K562 (cell line): ENCODE results near the gene PACC1. TPM values are rescaled to one million over a fixed set of nuclear protein-coding genes. Genes with fewer than 3 reads are reported as not detected.
A peak's percentile ranks its signal among the peaks of the same experiment; 100 is the strongest.

Experiments used
- ATAC-seq: fragments of 200-7000 bp; cut with Tn5 transposase; 3 replicates; pipeline ENCODE4 v1.9.1; 2020; ENCODE audit warnings: moderate library complexity
- BruUV-seq: library from RNA; stranded (reverse); fragments of 400-500 nt; replicated peaks from 2 replicates; lab custom pipeline; 2021; lab: Mats Ljungman, UMichigan
- CTCF ChIA-PET: fragments of 300-600 bp; formaldehyde crosslinking; extraction: SDS; loops from one replicate; lab custom pipeline; 2021; ENCODE audit warnings: low intra/inter-chr PET ratio; lab: Yijun Ruan, JAX
- POLR2A ChIA-PET: fragments of 300-600, 350-650 bp; sonication (Branson Sonifier 250); formaldehyde crosslinking; extraction: SDS; loops from one replicate; lab custom pipeline; 2021; ENCODE audit warnings: antibody characterized with exemption, inconsistent platforms; lab: Yijun Ruan, JAX
- DNase-seq, 4 experiments: peaks; one replicate each; pipeline versions ENCODE4 v3.0.0 to v3.0.0-alpha.2; 2011 to 2018; ENCODE audit warnings: low spot score in 3 of 4, mixed read lengths in 3 of 4; ENCODE audit errors: extremely low read depth in 1 of 4
- FAIRE-seq: peaks from 2 replicates; lab custom pipeline; 2011; peaks lifted over from hg19 to GRCh38; lab: Jason Lieb, UNC
- H2AFZ ChIP-seq: 2 replicates; pipeline ENCODE4 v1.6.0; 2011; ENCODE audit warnings: low read depth, low read length, control low read depth, inconsistent platforms
- H3K27ac ChIP-seq: fragments of 200-600 bp; 3 replicates; pipeline ENCODE4 v1.8.0; 2011; ENCODE audit warnings: low read depth, mild to moderate bottlenecking, control low read depth, inconsistent platforms, low read length, moderate library complexity, mixed read lengths; ENCODE audit errors: extremely low read depth
- H3K27me3 ChIP-seq, 2 experiments: fragments of 300-600 bp in 1 of 2; 2 replicates in 1 of 2; 3 replicates in 1 of 2; pipeline versions ENCODE4 v1.6.0 to v1.8.0; 2011; ENCODE audit warnings: inconsistent platforms in 2 of 2, low read length in 2 of 2, mild to moderate bottlenecking in 1 of 2, mixed read lengths in 1 of 2, moderate library complexity in 1 of 2; ENCODE audit not compliant: control insufficient read depth in 2 of 2, insufficient read depth in 2 of 2
- H3K36me3 ChIP-seq: fragments of 300-600 bp; 3 replicates; pipeline ENCODE4 v1.8.0; 2011; ENCODE audit warnings: mild to moderate bottlenecking, low read length, inconsistent platforms; ENCODE audit not compliant: control insufficient read depth, insufficient read depth
- H3K4me1 ChIP-seq, 2 experiments: fragments of 200-600 bp in 1 of 2; replicated peaks in 1 of 2; 2 replicates in 1 of 2; 3 replicates in 1 of 2; pipeline versions ENCODE4 v1.5.1 to v1.8.0; 2011; ENCODE audit warnings: inconsistent platforms in 2 of 2, low read length in 2 of 2, mild to moderate bottlenecking in 1 of 2, mixed read lengths in 1 of 2, moderate library complexity in 1 of 2; ENCODE audit not compliant: control insufficient read depth in 2 of 2, insufficient read depth in 2 of 2
- H3K4me2 ChIP-seq: 2 replicates; pipeline ENCODE4 v1.6.1; 2011; ENCODE audit warnings: low read length, control low read depth, inconsistent platforms, mixed read lengths; ENCODE audit not compliant: insufficient read depth
- H3K4me3 ChIP-seq: fragments of 200-600 bp; sonication (generic), shearing (Covaris generic); 2 replicates; pipeline ENCODE4 v1.5.1; 2016; ENCODE audit warnings: control low read depth, inconsistent platforms
- H3K79me2 ChIP-seq: fragments of 200-600 bp; 3 replicates; pipeline ENCODE4 v1.8.0; 2011; ENCODE audit warnings: low read length, inconsistent platforms; ENCODE audit not compliant: control insufficient read depth, insufficient read depth
- H3K9ac ChIP-seq, 2 experiments: 2 replicates each; pipeline versions ENCODE4 v1.6.0 to v1.6.1; 2011; ENCODE audit warnings: low read depth in 2 of 2, low read length in 2 of 2, control low read depth in 1 of 2, inconsistent platforms in 1 of 2, mild to moderate bottlenecking in 1 of 2, mixed read lengths in 1 of 2; ENCODE audit not compliant: insufficient read depth in 1 of 2
- H3K9me1 ChIP-seq: one replicate; pipeline ENCODE4 v1.6.0; 2011; ENCODE audit warnings: inconsistent platforms, mild to moderate bottlenecking, low read length, moderate library complexity; ENCODE audit not compliant: control insufficient read depth, insufficient read depth
- H3K9me3 ChIP-seq: replicated peaks from 2 replicates; pipeline ENCODE4 v1.5.1; 2011; ENCODE audit warnings: low read depth, low read length, inconsistent platforms; ENCODE audit not compliant: control insufficient read depth, insufficient read depth
- H4K20me1 ChIP-seq: replicated peaks from 2 replicates; pipeline ENCODE4 v1.6.1; 2011; ENCODE audit warnings: low read length, inconsistent platforms, mixed read lengths; ENCODE audit not compliant: control insufficient read depth, insufficient read depth
- CCNT2 ChIP-seq: IDR thresholded peaks from 2 replicates; pipeline ENCODE4 v1.6.1; 2011; ENCODE audit warnings: borderline replicate concordance, low read depth, mild to moderate bottlenecking, moderate library complexity, mixed read lengths, low read length; ENCODE audit not compliant: insufficient read length; ENCODE audit errors: extremely low read depth
- ELF1 ChIP-seq: fragments of 200-800 bp; sonication (Bioruptor generic); IDR thresholded peaks from 2 replicates; pipeline ENCODE4 v1.6.1; 2016; ENCODE audit warnings: missing genetic modification characterization, missing compliant biosample characterization
- ILF3 ChIP-seq: fragments of 450-650 bp; IDR thresholded peaks from 2 replicates; pipeline ENCODE4 v1.6.1; 2018; ENCODE audit warnings: antibody characterized with exemption, mild to moderate bottlenecking, moderate library complexity, borderline replicate concordance
- MEIS2 ChIP-seq: fragments of 450-650 bp; IDR thresholded peaks from 2 replicates; pipeline ENCODE4 v1.6.1; 2014; ENCODE audit warnings: mild to moderate bottlenecking; ENCODE audit not compliant: partially characterized antibody
- PATZ1 ChIP-seq: fragments of 250-450 bp; sonication (Bioruptor Pico); IDR thresholded peaks from 2 replicates; pipeline ENCODE4 v1.5.0; 2020; ENCODE audit warnings: mild to moderate bottlenecking, borderline replicate concordance
- PHF20 ChIP-seq: fragments of 450-650 bp; IDR thresholded peaks from 2 replicates; pipeline ENCODE4 v1.6.1; 2018; ENCODE audit not compliant: partially characterized antibody
- POLR2AphosphoS5 ChIP-seq: IDR thresholded peaks from 2 replicates; pipeline ENCODE4 v1.6.1; 2011; ENCODE audit warnings: mild to moderate bottlenecking, low read depth, low read length, moderate library complexity; ENCODE audit not compliant: control insufficient read depth, insufficient read depth
- PTTG1 ChIP-seq: fragments of 450-650 bp; IDR thresholded peaks from 2 replicates; pipeline ENCODE4 v1.6.1; 2016; ENCODE audit warnings: low read depth, mild to moderate bottlenecking, missing genetic modification characterization, missing compliant biosample characterization
- SIN3A ChIP-seq, 2 experiments: fragments of 150-350 bp in 1 of 2; IDR thresholded peaks; 2 replicates each; pipeline ENCODE4 v1.6.1; 2011 to 2016; ENCODE audit warnings: borderline replicate concordance in 2 of 2, low read depth in 2 of 2, low read length in 2 of 2, mild to moderate bottlenecking in 2 of 2, moderate library complexity in 2 of 2; ENCODE audit not compliant: control insufficient read depth in 1 of 2
- ZBTB11 ChIP-seq, 3 experiments: fragments of 200-800 bp in 1 of 3; fragments of 250-450 bp in 1 of 3; fragments of 450-650 bp in 1 of 3; sonication (Bioruptor Pico) in 1 of 3; sonication (Bioruptor generic) in 1 of 3; formaldehyde crosslinking in 1 of 3; IDR thresholded peaks; 2 replicates each; pipeline versions ENCODE4 v1.6.1 to v1.8.0; 2016 to 2022; ENCODE audit warnings: mild to moderate bottlenecking in 2 of 3, missing genetic modification characterization in 2 of 3, missing compliant biosample characterization in 1 of 3, moderate library complexity in 1 of 3
- ZNF12 ChIP-seq: sonication (generic); formaldehyde crosslinking; IDR thresholded peaks from 2 replicates; pipeline ENCODE4 v1.4.0; 2020; ENCODE audit warnings: mild to moderate bottlenecking, missing genetic modification reagents
- ZNF133 ChIP-seq: fragments of 250-450 bp; sonication (Bioruptor Pico); IDR thresholded peaks from 2 replicates; pipeline ENCODE4 v1.4.0; 2020; ENCODE audit warnings: mild to moderate bottlenecking
- ZNF586 ChIP-seq: fragments of 450-650 bp; formaldehyde crosslinking; conservative IDR thresholded peaks from 2 replicates; pipeline ENCODE4 v1.4.0; 2020; ENCODE audit warnings: mild to moderate bottlenecking, moderate library complexity
- WGBS: fragments of 100-300 bp; shearing (Covaris generic); methylation state at CpG from one replicate; pipeline ENCODE4 v1.1.6; 2016; ENCODE audit warnings: low coverage, mixed read lengths; ENCODE audit not compliant: insufficient coverage; ENCODE audit errors: missing lambda C conversion rate; 5-methylcytosine and 5-hydroxymethylcytosine counted together
- in situ Hi-C: fragments of 300-500 bp; cut with MboI; formaldehyde crosslinking; loops from 4 replicates; pipeline ENCODE4 v1.15.0; 2018; ENCODE audit warnings: inconsistent platforms, mixed read lengths
- intact Hi-C: fragments of 100-400 bp; cut with micrococcal nuclease; formaldehyde crosslinking; loops from 2 replicates; pipeline ENCODE4 v1.14.2; 2022
- polyA plus RNA-seq, 8 experiments: library from polyadenylated mRNA; depleted of rRNA in 4 of 8; stranded (reverse) in 5 of 8; unstranded in 3 of 8; fragments of >200 nt; fragmentation: Nextera tagmentation in 2 of 8; fragmentation: Illumina TruSeq in 1 of 8; extraction: Ambion mirVana in 2 of 8; extraction: Trizol in 1 of 8; gene quantifications; 2 replicates each; pipeline versions ENCODE4 v1.2.1 to v1.2.3, GENCODE V29; 2011 to 2014; ENCODE audit warnings: inconsistent platforms in 1 of 8, missing spikeins in 1 of 8
- total RNA-seq, 7 experiments: library from RNA; depleted of rRNA in 6 of 7; stranded (reverse); fragments of >200 nt in 6 of 7; fragmentation: Illumina TruSeq in 2 of 7; extraction: Trizol in 2 of 7; gene quantifications; 2 replicates each; pipeline versions ENCODE4 v1.2.1 to v1.2.3, GENCODE V29; 2011 to 2021; ENCODE audit warnings: low replicate concordance in 1 of 7
- TF ChIP-seq, protein P1 (sequence below): sonication (generic); formaldehyde crosslinking; IDR thresholded peaks from 2 replicates; pipeline ENCODE4 v1.8.0; 2022; ENCODE audit warnings: mild to moderate bottlenecking, missing genetic modification reagents

The PACC1 gene
- total and polyA plus RNA-seq, 9 of the 15 experiments (the other 6 are each of a cell fraction or from before 2014, with no cell fraction given): 7.1 to 19.3 (median 14.9) TPM

DNA sequence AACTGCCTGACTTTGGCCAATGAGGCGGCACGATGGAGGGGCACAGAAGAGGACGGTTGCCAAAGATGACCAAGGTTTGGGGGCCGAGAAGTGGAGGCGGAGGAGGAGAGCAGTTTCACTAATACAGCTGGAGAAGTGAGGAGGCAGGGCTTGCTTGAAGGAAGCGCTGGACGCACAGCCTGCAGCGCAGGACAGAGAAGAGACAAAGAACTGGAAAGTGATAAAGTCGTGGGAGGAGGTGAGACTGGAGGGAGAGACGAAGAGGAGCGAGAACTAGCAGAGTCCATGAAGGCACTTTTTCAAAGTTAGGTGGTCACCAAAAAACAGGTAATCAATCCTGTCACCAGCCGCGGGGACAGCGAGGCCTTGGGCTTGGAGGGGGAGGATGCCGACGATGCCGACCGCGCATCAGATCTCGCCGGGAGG, 771 bp downstream of the PACC1 start:
- Histone ChIP-seq H3K9me1 (no peaks in the 10 kb centered on the region), H3K9ac (peak overlapping the region; percentile 54 to 91; a peak in 3 of 4 replicates), H3K36me3 (peaks cover 35% of the 10 kb centered on the region; the same call in 2 of the 3 replicates), H3K4me3 (peak overlapping the region; percentile 72), H3K4me1 (peaks cover 23 to 35% of the 10 kb centered on the region in 2 experiments), H3K27me3 (no peaks in the 10 kb centered on the region), H3K9me3 (no peaks in the 10 kb centered on the region), H3K79me2 (peaks cover 14% of the 10 kb centered on the region), H2AFZ (peak overlapping the region; percentile 86), H4K20me1 (peaks cover 9% of the 10 kb centered on the region), H3K4me2 (peak overlapping the region; percentile 89), H3K27ac (no peak overlapping the region)
- no TSS peak for BruUV-seq
- peak in 2 of 4 experiments; percentile 62 to 70 for DNase-seq
- in situ Hi-C loops: no loop called here
- ChIA-PET CTCF (no interaction called here), POLR2A (no interaction called here)
- intact Hi-C loops: loop anchor here (2.0 kb wide), 1 partner anchor 19 kb away; the partner anchor contains the start of gene NENF
- no peak for FAIRE-seq
- peak; percentile 68 for ATAC-seq
- 15% methylated on average over 21 of the region's 21 CpGs for WGBS
- TF ChIP-seq MEIS2: peak; percentile 43
- TF ChIP-seq ELF1: no peak
- no peak for TF ChIP-seq ILF3
- TF ChIP-seq ZNF586: no peak
- TF ChIP-seq PATZ1 (CRISPR knock-in tag): no peak
- peak; percentile 47 for TF ChIP-seq PHF20
- TF ChIP-seq ZNF133 (CRISPR knock-in tag): no peak
- TF ChIP-seq, protein P1, sequence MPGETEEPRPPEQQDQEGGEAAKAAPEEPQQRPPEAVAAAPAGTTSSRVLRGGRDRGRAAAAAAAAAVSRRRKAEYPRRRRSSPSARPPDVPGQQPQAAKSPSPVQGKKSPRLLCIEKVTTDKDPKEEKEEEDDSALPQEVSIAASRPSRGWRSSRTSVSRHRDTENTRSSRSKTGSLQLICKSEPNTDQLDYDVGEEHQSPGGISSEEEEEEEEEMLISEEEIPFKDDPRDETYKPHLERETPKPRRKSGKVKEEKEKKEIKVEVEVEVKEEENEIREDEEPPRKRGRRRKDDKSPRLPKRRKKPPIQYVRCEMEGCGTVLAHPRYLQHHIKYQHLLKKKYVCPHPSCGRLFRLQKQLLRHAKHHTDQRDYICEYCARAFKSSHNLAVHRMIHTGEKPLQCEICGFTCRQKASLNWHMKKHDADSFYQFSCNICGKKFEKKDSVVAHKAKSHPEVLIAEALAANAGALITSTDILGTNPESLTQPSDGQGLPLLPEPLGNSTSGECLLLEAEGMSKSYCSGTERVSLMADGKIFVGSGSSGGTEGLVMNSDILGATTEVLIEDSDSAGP (CRISPR knock-in tag): no peak
- TF ChIP-seq SIN3A (IDR thresholded peaks at IDR 0.05; ENCODE audit: borderline replicate concordance in 2 of 2, control insufficient read depth in 1 of 2, low read depth in 2 of 2, low read length in 2 of 2): 0 out of 4 replicates have a peak, but pooled peaks of 1 of the 2 experiments have one; percentile 60
- TF ChIP-seq POLR2AphosphoS5: no peak
- TF ChIP-seq CCNT2: no peak
- no peak for TF ChIP-seq ZBTB11 (CRISPR knock-in tag; IDR thresholded peaks at IDR 0.05)
- no peak for TF ChIP-seq PTTG1 (tag)
- TF ChIP-seq ZNF12: no peak
